GM19452 (cell line): ENCODE results near the gene UBE2E2.

ENCODE experiments used
- ATAC-seq: cut with Tn5 transposase; IDR thresholded peaks from one replicate; pipeline ENCODE4 v1.9.1; 2021; ENCODE audit not compliant: unreplicated experiment

UBE2E2 gene

DNA sequence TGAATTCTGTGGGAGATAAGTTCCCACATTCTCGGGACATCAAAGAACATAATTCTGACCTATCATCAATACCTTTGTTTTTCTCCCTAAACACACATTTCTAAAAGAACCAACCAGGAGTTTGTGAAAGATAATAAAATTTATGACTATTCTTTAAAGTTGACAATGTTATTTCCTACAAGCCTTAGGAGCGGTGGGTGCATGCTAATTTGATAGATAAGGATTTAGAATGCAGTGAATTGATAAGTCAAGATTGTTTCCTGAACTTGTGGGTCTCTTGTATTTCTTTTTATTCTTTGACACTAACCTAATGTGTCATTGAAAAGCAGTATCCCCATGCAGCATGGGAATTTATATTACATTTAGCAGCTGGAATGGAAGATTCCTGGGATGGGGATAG, 10.3 kb upstream of the UBE2E2 start:
- ATAC-seq: no peak

GRCh38 chr3:23193831-23194230, 9.3 kb upstream of the UBE2E2 start:
- no peak for ATAC-seq

DNA sequence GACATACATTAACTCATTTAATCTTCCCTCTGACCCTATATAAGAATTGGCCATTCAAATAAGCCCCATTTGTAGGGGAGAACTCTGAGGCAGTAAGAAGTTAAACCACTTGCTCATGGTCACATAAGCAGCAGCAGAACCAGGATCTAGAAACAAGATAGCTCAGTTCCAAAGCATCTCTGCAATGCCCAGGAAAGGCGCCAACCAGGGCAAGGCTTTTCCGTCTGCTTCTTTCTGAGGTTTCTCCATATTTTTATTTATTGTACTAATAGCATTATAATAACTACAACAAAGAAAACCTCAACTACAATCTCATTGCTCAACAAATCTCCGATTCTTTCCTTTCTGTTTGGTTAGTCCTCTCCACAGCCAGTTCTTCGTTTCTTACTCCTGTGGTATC, 4.3 kb upstream of the UBE2E2 start:
- no peak for ATAC-seq

GRCh38 chr3:23199649-23200048, 3.5 kb upstream of the UBE2E2 start:
- no peak for ATAC-seq

DNA sequence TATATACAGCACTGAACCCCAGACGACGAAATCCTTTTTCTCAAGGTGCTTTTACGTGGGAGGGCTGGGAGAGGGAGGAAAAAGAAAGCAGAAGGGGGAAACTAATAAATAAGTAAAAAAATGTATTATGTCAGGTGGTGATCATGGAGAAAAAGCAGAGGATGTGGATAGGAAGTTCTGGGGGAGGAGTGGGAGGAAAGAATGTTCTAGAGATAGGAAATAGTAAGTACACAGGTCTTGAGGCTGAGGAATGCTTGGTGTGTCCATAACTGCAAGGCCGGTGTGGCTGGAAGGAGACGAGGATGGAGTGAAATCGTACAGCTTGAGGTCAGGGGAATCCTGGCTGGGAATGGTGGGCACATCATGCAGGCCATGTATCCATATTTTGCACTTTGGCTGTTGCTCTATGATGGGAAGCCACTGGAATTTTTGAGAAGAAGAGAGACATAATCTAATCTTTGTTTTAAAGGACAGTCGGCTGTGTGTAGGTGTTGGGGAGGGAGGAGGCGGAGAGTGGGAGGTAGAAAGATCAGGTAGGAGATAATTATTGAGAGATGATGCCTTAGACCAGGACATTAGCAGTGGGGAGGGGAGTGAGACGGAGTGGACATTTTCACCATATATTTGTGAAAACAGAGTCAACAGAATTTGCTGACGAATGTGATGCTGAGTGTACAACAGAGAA, 1.8 kb upstream of the UBE2E2 start:
- ATAC-seq: no peak

- peak; percentile 13 for ATAC-seq
These were observed 765 bp upstream of the UBE2E2 start for GRCh38 chr3:23202203-23202920.

DNA sequence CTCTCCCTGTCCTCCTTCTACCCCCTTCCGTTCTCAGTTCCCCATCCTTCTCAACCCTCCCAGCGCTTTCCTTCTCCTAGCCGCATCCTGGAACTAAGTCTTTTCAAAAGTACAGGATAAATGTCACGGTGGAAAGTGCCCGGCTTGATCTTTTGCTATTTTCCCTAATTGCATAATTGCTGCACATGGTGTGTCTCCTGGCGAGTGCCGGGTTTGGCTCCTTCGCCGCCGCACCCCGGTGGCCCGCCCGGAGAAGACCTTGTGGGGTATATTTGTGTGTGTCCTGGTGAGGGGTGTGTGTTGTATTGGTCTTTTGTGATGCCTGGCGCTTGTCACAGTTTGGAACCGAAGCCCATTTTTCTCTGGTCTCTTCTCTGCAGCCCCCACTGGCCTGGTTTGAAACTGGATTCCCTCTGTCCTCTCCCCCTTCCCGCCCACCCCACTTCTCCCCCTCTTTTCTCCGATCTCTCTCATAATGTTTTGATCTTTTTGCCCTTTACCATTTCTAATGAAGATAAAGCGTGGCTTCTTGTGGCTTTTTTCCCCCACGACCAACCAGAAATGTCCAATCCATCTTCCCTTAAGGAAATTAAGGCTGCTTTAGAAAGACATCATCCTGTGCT, 692 bp downstream of the UBE2E2 start:
- ATAC-seq: no peak

GRCh38 chr3:23206366-23206765, 3.2 kb downstream of the UBE2E2 start:
- ATAC-seq: no peak

DNA sequence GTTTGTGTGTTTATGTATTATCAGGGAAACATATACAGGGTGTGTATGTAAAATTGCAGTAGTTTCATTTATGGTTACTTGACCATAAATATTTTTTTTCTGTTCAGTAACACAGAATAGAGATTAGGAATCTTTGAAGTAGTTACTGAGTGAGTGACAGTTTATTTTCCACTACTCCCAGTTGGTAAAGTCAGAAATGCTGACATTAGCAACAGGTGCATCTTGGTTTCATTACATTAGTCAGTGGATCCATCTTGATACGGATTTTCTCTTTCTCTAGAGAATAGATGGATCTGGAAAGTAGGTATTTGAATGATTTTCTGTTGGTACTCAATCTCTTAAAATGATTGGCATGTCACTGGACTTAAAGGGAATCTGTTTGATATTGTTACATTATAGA, 6.0 kb downstream of the UBE2E2 start:
- ATAC-seq: no peak

DNA sequence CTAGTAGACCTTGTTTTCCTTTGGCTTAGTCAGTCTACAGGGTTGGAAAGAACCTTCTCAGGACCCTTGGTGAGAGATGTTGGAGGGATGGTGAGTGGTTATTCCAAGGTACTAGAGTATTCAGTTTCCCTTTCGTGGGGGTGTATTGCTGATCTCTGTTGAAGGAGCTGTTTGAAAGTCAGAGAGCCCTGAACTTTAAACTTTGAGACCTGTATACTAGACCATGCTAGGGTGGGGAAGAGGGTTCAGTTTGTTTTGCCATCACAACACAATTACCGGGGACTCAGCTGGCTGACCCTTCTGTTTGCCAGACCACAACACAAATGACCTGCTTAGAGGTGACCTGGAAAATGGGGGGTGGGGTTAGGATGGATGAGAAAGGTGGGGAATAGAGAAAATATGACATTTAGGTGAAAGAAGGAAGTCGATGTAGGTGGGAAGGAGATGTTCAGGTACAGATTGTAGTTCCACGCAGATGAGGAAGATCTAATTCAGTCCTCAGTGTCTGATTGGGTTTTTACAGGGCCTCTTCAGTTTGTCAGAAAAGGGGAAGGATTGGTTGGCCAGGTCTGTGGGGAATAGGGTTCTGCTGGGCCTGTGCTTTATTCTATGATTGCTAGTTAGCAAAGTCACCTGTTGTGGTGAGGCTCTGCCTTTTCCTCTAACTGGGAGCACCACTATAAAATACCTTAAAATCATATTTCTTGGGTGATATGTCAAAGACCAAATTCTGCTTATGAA, 6.8 kb downstream of the UBE2E2 start:
- no peak for ATAC-seq

DNA sequence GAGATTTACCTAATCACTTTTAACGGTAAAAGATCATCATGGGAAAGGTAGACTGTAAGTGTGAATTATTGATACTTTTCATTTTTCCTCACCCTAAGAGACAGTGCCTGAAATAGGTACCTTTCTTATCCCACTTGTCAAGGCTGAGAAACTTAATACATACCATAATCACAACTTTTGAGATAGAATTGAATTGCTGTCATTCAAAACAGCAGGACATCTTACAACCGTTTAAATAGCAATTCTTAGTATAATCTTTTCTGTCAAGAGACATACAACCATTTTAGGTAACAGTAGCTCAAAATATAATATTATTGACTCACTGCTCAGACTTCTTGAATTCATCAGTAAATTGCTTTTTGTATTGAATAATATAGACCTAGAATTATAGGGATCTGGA, 10.7 kb downstream of the UBE2E2 start:
- no peak for ATAC-seq

DNA sequence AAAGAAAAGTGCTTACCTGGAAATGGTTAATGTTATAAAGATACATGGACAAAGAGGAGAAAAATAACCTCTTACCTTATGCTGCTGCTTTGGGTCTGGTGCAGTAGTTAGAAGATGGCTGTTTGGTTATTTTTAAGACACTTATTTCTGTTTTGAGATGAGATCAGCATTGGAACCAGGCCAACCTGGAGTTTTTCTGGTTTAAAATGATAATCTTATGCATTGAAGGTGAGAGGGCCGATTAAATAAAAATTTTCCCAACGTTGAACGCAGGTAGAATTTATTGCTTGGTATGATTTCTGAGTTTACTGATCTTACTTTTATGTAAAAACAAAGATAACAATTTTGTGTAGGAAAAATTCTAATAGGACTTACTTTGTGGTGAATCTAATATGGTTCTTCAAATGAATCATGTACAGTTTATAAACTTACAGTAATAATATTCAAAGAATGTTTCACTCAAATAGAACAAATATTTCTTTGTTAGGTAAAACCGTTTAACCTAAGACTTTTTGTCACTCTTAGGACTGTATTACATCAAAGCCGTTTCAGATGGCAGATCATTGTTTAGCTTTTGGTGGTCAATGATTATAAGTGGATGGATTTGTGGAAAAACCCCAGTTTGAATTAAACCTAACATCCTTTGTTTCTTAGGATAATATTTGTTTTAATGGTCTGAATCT, 14.9 kb downstream of the UBE2E2 start:
- no peak for ATAC-seq

GRCh38 chr3:23219117-23219516, 16.0 kb downstream of the UBE2E2 start:
- ATAC-seq: peak; percentile 41

- peak; percentile 43 for ATAC-seq
These were observed 16.4 kb downstream of the UBE2E2 start for GRCh38 chr3:23219552-23219951.

- no peak for ATAC-seq
These were observed 18.0 kb downstream of the UBE2E2 start for GRCh38 chr3:23221136-23221535.

- ATAC-seq: no peak
These were observed 28.9 kb downstream of the UBE2E2 start for GRCh38 chr3:23232016-23232415.

DNA sequence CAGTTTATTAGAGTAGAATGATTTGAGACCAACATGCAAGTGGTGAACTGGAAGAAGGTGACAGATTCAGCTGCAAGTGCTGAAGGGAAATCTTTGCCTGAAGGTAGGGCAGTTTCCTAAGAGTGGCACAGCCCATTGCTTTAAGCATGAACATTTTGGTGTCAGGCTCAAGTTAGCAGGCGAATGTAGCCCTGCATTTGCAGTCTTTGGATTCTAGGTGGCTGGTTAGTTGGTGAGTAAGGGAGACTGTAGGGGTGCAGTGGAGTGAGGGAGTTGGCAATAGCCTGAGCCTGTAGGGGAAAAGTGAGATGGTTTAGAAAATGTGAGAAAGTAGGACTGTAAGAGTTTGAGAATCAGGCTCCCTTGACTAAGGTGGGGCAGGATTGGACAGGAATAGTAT, 29.7 kb downstream of the UBE2E2 start:
- ATAC-seq: no peak

GRCh38 chr3:23235264-23235663, 32.1 kb downstream of the UBE2E2 start:
- no peak for ATAC-seq

GRCh38 chr3:23236890-23237289, 33.8 kb downstream of the UBE2E2 start:
- ATAC-seq: no peak

- no peak for ATAC-seq
These were observed 35.0 kb downstream of the UBE2E2 start for GRCh38 chr3:23238156-23238555.

DNA sequence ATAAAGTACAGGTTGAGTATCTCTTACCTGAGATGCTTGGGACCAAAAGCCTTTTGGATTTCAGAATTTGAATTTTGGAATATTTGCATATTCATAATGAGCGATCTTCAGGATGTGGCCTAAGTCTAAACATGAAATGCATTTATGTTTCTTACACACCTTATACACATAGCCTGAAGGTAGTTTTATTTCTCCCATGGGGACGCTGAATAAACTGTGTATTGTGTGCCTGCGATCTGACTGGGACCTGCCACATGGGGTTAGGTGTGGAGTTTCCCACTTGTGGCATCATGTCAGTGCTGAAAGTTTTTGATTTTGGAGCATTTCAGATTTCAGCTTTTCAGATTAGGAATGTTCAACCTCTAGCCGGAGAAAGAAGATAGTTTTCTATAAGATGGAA, 35.5 kb downstream of the UBE2E2 start:
- ATAC-seq: no peak
